Measurements from ENCODE around the gene IRF3.

DNA sequence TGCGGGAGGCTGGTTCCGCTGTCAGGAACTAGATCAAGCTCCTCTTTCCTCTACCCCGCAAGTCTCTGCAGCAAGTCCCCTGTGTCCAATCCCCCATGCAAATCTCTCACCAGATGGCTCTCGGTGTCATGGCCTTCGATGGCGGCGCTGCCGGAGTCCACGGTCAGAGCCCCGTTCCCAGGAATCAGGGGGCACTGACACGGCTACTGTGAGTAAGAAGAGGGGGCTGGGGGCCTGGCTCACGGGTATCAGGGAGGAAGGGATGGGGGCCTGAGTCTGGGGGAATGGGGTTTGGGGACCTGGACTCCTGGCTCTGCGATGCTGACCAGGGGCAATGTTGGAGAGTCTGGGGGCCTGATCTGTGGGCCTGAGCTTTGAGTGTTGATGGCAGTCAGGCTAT, 19.7 kb downstream of the IRF3 start:
- TF ChIP-seq POLR2A (IDR thresholded peaks at IDR 0.05) = no peak
- TF ChIP-seq, protein P1, sequence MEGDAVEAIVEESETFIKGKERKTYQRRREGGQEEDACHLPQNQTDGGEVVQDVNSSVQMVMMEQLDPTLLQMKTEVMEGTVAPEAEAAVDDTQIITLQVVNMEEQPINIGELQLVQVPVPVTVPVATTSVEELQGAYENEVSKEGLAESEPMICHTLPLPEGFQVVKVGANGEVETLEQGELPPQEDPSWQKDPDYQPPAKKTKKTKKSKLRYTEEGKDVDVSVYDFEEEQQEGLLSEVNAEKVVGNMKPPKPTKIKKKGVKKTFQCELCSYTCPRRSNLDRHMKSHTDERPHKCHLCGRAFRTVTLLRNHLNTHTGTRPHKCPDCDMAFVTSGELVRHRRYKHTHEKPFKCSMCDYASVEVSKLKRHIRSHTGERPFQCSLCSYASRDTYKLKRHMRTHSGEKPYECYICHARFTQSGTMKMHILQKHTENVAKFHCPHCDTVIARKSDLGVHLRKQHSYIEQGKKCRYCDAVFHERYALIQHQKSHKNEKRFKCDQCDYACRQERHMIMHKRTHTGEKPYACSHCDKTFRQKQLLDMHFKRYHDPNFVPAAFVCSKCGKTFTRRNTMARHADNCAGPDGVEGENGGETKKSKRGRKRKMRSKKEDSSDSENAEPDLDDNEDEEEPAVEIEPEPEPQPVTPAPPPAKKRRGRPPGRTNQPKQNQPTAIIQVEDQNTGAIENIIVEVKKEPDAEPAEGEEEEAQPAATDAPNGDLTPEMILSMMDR (IDR thresholded peaks at IDR 0.05) = no peak

All from right lobe of liver (tissue), 4 donors.